GM18526 (cell line): ENCODE data around the gene ZNF507.

Experiments
- POLR2A ChIP-seq: IDR thresholded peaks from 3 replicates; pipeline ENCODE4 v1.6.1; 2011; ENCODE audit not compliant: insufficient read length; ENCODE audit errors: extremely low read depth

ZNF507 gene

GRCh38 chr19:32416749-32417456 is 71.5 kb downstream of the ZNF507 start:
- TF ChIP-seq POLR2A = no peak

- no peak for TF ChIP-seq POLR2A
Measured at GRCh38 chr19:32418155-32418554, 72.7 kb downstream of the ZNF507 start.

GRCh38 chr19:32421589-32422361 is 76.4 kb downstream of the ZNF507 start:
- no peak for TF ChIP-seq POLR2A

- no peak for TF ChIP-seq POLR2A
Measured at GRCh38 chr19:32422435-32422834, 77.0 kb downstream of the ZNF507 start.

- TF ChIP-seq POLR2A = no peak
Measured at GRCh38 chr19:32427536-32427935, 82.1 kb downstream of the ZNF507 start.

GRCh38 chr19:32436692-32437091 is 91.3 kb downstream of the ZNF507 start:
- TF ChIP-seq POLR2A = no peak

- TF ChIP-seq POLR2A = no peak
Measured at GRCh38 chr19:32437096-32437495, 91.7 kb downstream of the ZNF507 start.
